Measurements from ENCODE around the gene NDRG3.
"Not testable (repeated sequence)": the region's sequence is repeated elsewhere in the genome, so short reads cannot be mapped to it uniquely, and the experiment has no call there.

NDRG3 gene

GRCh38 chr20:36686504-36686903, 59.4 kb downstream of the NDRG3 start:
- no peak for DNase-seq

GRCh38 chr20:36684747-36685146, 61.1 kb downstream of the NDRG3 start:
- no peak for DNase-seq

- DNase-seq: no peak
These were observed 63.6 kb downstream of the NDRG3 start for GRCh38 chr20:36682311-36682710.

GRCh38 chr20:36677422-36677771, 68.5 kb downstream of the NDRG3 start:
- no peak for DNase-seq

GRCh38 chr20:36676701-36677421, 69.0 kb downstream of the NDRG3 start:
- no peak for DNase-seq

GRCh38 chr20:36675545-36675944, 70.3 kb downstream of the NDRG3 start:
- not testable (repeated sequence) for DNase-seq

- DNase-seq: no peak
These were observed 72.9 kb downstream of the NDRG3 start for GRCh38 chr20:36672991-36673390.

- no peak for DNase-seq
These were observed 75.1 kb downstream of the NDRG3 start for GRCh38 chr20:36670665-36671357.

- DNase-seq: no peak
These were observed 79.6 kb downstream of the NDRG3 start for GRCh38 chr20:36666181-36666740.

- no peak for DNase-seq
These were observed 82.9 kb downstream of the NDRG3 start for GRCh38 chr20:36663031-36663430.

- no peak for DNase-seq
These were observed 87.6 kb downstream of the NDRG3 start for GRCh38 chr20:36658300-36658699.

- DNase-seq: no peak
These were observed 89.2 kb downstream of the NDRG3 start for GRCh38 chr20:36656733-36657132.

- DNase-seq: no peak
These were observed 90.9 kb downstream of the NDRG3 start for GRCh38 chr20:36655004-36655403.

GRCh38 chr20:36654506-36654905, 91.4 kb downstream of the NDRG3 start:
- no peak for DNase-seq

GRCh38 chr20:36653456-36653855, 92.4 kb downstream of the NDRG3 start:
- DNase-seq: no peak

GRCh38 chr20:36647196-36648121, 98.4 kb downstream of the NDRG3 start:
- DNase-seq: no peak

- no peak for DNase-seq
These were observed 99.2 kb downstream of the NDRG3 start for GRCh38 chr20:36646678-36647077.

GRCh38 chr20:36645998-36646397, 99.9 kb downstream of the NDRG3 start, which contains the start of gene SLA2:
TSS of gene SLA2 (minus strand) at chr20:36646196. CDS start at chr20:36641335, 4,861 bp downstream.
- DNase-seq: peak; percentile 69

GRCh38 chr20:36645353-36645752, 100.5 kb downstream of the NDRG3 start:
- DNase-seq: no peak

GRCh38 chr20:36644706-36645095, 101.2 kb downstream of the NDRG3 start:
- DNase-seq: peak; percentile 67

GRCh38 chr20:36644032-36644705, 101.7 kb downstream of the NDRG3 start:
- DNase-seq: peak; percentile 63

- no peak for DNase-seq
These were observed 103.8 kb downstream of the NDRG3 start for GRCh38 chr20:36642136-36642535.

- DNase-seq: no peak
These were observed 104.4 kb downstream of the NDRG3 start for GRCh38 chr20:36641506-36641843.

All from stimulated activated CD4-positive, alpha-beta T cell treated with anti-CD3 and anti-CD28 coated beads, Interleukin-4, amount 100 ng/mL, for 24 hours (primary cell).